Endodermal cell (in vitro differentiated cells): ENCODE measurements around the gene PALM3. TPM values are rescaled to one million over a fixed set of nuclear protein-coding genes. Genes with fewer than 3 reads are reported as not detected.

ENCODE experiments used
- DNase-seq: peaks from one replicate; pipeline ENCODE4 v3.0.0-alpha.2; 2017
- H3K27ac ChIP-seq: 2 replicates; pipeline ENCODE4 v1.5.1; 2013; ENCODE audit warnings: mild to moderate bottlenecking, low read depth, low read length, moderate library complexity
- H3K27me3 ChIP-seq: 2 replicates; pipeline ENCODE4 v1.6.1; 2013; ENCODE audit warnings: mild to moderate bottlenecking, low read length, moderate library complexity; ENCODE audit not compliant: insufficient read depth, control insufficient read depth, poor library complexity, severe bottlenecking
- H3K36me3 ChIP-seq: 2 replicates; pipeline ENCODE4 v1.7.0; 2013; ENCODE audit warnings: mild to moderate bottlenecking, low read length, moderate library complexity; ENCODE audit not compliant: control insufficient read depth, insufficient read depth
- H3K4me1 ChIP-seq: one replicate; pipeline ENCODE4 v1.7.0; 2013; ENCODE audit warnings: low read length; ENCODE audit not compliant: control insufficient read depth, insufficient read depth
- H3K4me3 ChIP-seq: 2 replicates; pipeline ENCODE4 v1.5.1; 2013; ENCODE audit warnings: mild to moderate bottlenecking, low read length, moderate library complexity
- H3K9ac ChIP-seq: 2 replicates; pipeline ENCODE4 v1.6.1; 2013; ENCODE audit warnings: mild to moderate bottlenecking, low read length, moderate library complexity; ENCODE audit not compliant: poor library complexity, severe bottlenecking; ENCODE audit errors: extremely low read depth
- H3K9me3 ChIP-seq: 2 replicates; pipeline ENCODE4 v1.6.1; 2013; ENCODE audit warnings: mild to moderate bottlenecking, low read length, moderate library complexity; ENCODE audit not compliant: control insufficient read depth
- H3K27ac Mint-ChIP-seq: 2 replicates; pipeline ENCODE4 v1.8.0; 2020; ENCODE audit warnings: mixed read lengths
- H3K27me3 Mint-ChIP-seq: 2 replicates; pipeline ENCODE4 v1.8.0; 2021; ENCODE audit warnings: mild to moderate bottlenecking, mixed read lengths; ENCODE audit not compliant: insufficient read depth
- H3K36me3 Mint-ChIP-seq: 2 replicates; pipeline ENCODE4 v1.8.0; 2020; ENCODE audit warnings: low read depth, mixed read lengths
- H3K4me1 Mint-ChIP-seq: 2 replicates; pipeline ENCODE4 v1.8.0; 2020; ENCODE audit warnings: mixed read lengths
- H3K4me3 Mint-ChIP-seq: 2 replicates; pipeline ENCODE4 v1.8.0; 2020; ENCODE audit warnings: mild to moderate bottlenecking, moderate library complexity, mixed read lengths
- H3K9me3 Mint-ChIP-seq: 2 replicates; pipeline ENCODE4 v1.8.0; 2020; ENCODE audit warnings: mild to moderate bottlenecking, mixed read lengths
- WGBS, 2 experiments: methylation state at CpG; one replicate each; pipeline versions ENCODE4 v1.1.5 to v1.1.7; 2013; ENCODE audit warnings: missing lambda C conversion rate in 2 of 2, mixed read lengths in 1 of 2; ENCODE audit not compliant: insufficient coverage in 1 of 2, insufficient read length in 1 of 2; 5-methylcytosine and 5-hydroxymethylcytosine counted together
- total RNA-seq, 2 donors: library from RNA; stranded (reverse); fragmentation: NEBNext Ultra II Directional in 1 of 2; extraction: Animal tissue kit (Norgen Biotek cat#: 25700) in 1 of 2; gene quantifications; 2 replicates in 1 of 2; 3 replicates in 1 of 2; pipeline ENCODE4 v1.2.1, GENCODE V29; 2021
- TF ChIP-seq, protein P1 (sequence below): fragments of 200-600 bp; sonication (generic); conservative IDR thresholded peaks from 2 replicates; pipeline ENCODE4 v1.5.0; 2021; ENCODE audit warnings: antibody characterized with exemption, mild to moderate bottlenecking

Gene PALM3
- total RNA-seq, 2 donors from 2014 or later: 1.3 to 4.9 TPM

DNA sequence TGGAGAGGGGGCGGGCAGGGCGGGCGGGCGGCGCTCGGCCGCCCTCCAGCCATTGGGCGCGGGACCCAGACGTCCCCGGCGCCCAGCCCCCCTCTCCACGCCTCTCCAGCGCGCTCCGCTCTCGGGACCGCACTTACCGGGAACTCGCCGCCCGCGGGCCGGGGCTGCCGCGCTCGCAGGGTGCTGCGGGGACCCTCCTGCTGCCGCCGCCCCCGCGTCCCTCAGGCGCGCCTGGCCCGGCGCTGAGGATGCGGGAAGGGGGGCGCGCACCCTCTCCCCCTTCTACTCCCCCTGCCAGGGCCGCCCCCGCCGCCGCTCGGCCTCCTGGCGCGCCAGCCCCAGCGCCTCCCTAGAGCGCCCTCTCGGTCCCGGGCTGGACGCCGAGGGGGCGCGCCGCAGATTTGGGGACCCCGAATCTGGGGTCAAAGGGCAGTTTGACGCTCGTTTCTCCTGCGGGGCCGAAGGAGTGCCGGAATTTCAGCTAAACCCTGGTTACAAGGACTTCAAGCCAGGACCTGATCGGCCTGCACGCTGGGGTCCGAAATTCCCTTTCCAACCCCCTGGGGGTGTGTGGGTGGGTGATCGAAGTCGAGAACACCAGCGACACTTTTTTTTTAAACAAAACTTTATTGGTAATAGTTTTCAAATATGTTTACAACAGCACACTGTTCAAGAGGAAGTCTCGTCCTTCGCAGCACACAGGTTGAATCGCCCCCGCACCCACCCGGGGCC, 29.4 kb upstream of the PALM3 start:
- Mint-ChIP-seq H3K27me3 (peaks cover 22% of the 10 kb centered on the region), H3K9me3 (peaks cover 22% of the 10 kb centered on the region), H3K4me3 (peak overlapping the region; percentile 65), H3K27ac (peak overlapping the region; percentile 93), H3K36me3 (peaks cover 32% of the 10 kb centered on the region), H3K4me1 (peaks cover 10% of the 10 kb centered on the region)
- peaks cover 20% of the 10 kb centered on the region for H3K36me3 ChIP-seq
- no peaks in the 10 kb centered on the region for H3K27me3 ChIP-seq
- H3K4me3 ChIP-seq: peak overlapping the region; percentile 86
- TF ChIP-seq, protein P1, sequence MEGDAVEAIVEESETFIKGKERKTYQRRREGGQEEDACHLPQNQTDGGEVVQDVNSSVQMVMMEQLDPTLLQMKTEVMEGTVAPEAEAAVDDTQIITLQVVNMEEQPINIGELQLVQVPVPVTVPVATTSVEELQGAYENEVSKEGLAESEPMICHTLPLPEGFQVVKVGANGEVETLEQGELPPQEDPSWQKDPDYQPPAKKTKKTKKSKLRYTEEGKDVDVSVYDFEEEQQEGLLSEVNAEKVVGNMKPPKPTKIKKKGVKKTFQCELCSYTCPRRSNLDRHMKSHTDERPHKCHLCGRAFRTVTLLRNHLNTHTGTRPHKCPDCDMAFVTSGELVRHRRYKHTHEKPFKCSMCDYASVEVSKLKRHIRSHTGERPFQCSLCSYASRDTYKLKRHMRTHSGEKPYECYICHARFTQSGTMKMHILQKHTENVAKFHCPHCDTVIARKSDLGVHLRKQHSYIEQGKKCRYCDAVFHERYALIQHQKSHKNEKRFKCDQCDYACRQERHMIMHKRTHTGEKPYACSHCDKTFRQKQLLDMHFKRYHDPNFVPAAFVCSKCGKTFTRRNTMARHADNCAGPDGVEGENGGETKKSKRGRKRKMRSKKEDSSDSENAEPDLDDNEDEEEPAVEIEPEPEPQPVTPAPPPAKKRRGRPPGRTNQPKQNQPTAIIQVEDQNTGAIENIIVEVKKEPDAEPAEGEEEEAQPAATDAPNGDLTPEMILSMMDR: peak; percentile 39
- H3K9me3 ChIP-seq: peaks cover 9% of the 10 kb centered on the region
- 0 to 1% methylated on average over 5 to 67 of the region's 72 CpGs for WGBS, 2 experiments
- DNase-seq: peak; percentile 77
- peak overlapping the region; percentile 42 for H3K9ac ChIP-seq
- no peaks in the 10 kb centered on the region for H3K4me1 ChIP-seq
- H3K27ac ChIP-seq: peak overlapping the region; percentile 49

DNA sequence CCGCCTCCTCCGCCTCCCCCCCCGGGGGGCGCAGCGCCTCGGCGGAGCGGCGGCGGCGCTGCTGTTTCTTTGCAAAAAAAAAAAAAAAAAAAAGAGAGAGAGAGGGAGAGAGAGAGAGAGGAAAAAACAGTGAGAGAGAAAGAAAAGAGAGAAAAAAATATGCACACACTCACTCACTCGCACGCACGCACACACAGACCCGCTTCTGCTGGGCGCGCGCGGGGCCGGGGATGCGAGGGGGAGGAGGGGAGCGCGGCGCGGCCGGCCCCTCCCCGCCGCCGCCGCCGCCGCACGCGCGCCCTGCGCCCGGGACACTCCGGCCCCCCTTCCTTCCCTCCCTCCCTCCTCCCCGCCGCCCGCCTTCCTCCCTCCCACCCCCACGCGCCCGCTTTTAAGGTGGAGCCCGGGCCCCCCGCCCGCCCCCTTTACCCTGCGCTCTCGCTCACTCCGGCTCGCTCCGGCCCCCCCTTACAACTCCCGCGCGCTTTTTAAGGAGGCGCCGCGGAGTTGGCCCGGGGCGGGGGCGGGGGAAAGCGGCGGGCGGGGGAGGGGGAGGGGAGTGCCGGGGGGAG, 28.7 kb upstream of the PALM3 start, which contains the start of gene SAMD1:
Gene SAMD1 (minus strand): TSS at position 243 of the 572 bp plus-strand sequence.
- Histone ChIP-seq H3K9ac (peak within 1 kb of the TSS; percentile 42), H3K4me3 (peak within 1 kb of the TSS; percentile 86), H3K36me3 (peaks cover 20% of the 10 kb centered on the region), H3K9me3 (peaks cover 9% of the 10 kb centered on the region), H3K4me1 (no peaks in the 10 kb centered on the region), H3K27me3 (no peaks in the 10 kb centered on the region), H3K27ac (peak within 1 kb of the TSS; percentile 49)
- peak within 1 kb of the TSS; percentile 93 for H3K27ac Mint-ChIP-seq
- TF ChIP-seq, protein P1: no peak
- H3K9me3 Mint-ChIP-seq: peaks cover 22% of the 10 kb centered on the region
- peaks cover 22% of the 10 kb centered on the region for H3K27me3 Mint-ChIP-seq
- DNase-seq: peak; percentile 88
- peaks cover 10% of the 10 kb centered on the region for H3K4me1 Mint-ChIP-seq
- H3K4me3 Mint-ChIP-seq: peak within 1 kb of the TSS; percentile 65
- peaks cover 32% of the 10 kb centered on the region for H3K36me3 Mint-ChIP-seq
- 0% methylated on average over 9 of the region's 65 CpGs; no CpG with 5 or more reads in 1 of the 2 experiments for WGBS, 2 experiments

DNA sequence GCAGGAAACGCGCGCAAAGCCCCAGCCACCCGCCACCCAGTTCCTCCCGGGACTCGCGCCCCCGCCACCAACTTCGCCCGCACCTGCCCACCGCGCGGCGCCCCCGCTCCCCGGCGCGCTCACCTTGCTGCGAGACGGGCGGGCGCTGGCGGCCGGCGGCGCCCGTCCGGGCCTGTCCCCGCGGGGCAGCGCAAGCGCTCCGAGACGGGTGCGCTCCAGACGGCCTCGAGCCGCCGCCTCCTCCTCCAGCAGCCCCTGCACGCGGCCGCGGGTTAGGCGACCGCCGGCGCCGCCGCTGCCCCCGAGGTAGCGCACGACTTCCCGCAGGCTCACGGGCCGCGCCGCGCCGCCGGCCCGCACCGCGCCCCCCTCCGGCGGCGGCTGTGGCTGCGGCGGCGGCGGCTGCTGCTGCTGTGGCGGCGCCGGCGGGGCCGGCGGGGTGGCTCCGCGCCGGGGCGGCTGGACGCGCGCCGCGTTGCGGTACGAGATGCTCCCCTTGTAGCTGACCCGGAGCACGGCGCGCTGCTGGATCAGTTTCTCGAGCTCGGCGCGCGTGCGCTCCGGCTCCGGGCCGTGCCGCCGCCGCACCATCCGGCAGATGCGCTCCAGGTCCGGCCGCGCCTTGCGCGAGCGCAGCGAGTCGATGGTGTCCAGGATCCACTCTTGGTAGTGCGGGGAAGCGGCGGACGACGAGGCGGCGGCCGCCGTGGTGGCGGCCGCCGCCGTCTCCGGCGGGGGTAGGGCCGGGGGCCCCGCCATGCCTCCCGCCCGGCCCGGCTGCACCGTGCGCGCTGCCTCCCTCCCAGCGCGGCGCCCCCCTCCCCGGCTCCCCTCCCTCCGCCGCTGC, 28.0 kb upstream of the PALM3 start:
- no peaks in the 10 kb centered on the region for H3K27me3 ChIP-seq
- WGBS, 2 experiments: 0 to 1% methylated on average over 35 to 130 of the region's 142 CpGs
- Mint-ChIP-seq H3K36me3 (peaks cover 31% of the 10 kb centered on the region), H3K4me3 (peak overlapping the region; percentile 65), H3K27me3 (peaks cover 24% of the 10 kb centered on the region), H3K9me3 (peaks cover 22% of the 10 kb centered on the region), H3K27ac (no peak overlapping the region), H3K4me1 (peaks cover 13% of the 10 kb centered on the region)
- peaks cover 9% of the 10 kb centered on the region for H3K9me3 ChIP-seq
- TF ChIP-seq, protein P1: peak; percentile 9
- DNase-seq: peak; percentile 71
- peaks cover 20% of the 10 kb centered on the region for H3K36me3 ChIP-seq
- peak overlapping the region; percentile 81 for H3K4me3 ChIP-seq
- H3K27ac ChIP-seq: no peak overlapping the region
- H3K4me1 ChIP-seq: no peaks in the 10 kb centered on the region
- H3K9ac ChIP-seq: no peak overlapping the region
